Measurements from ENCODE around the gene PAQR4. TPM values are rescaled to one million over a fixed set of nuclear protein-coding genes. Genes with fewer than 3 reads are reported as not detected.

PAQR4 gene
- total and polyA plus RNA-seq, 10 of the 15 experiments (the other 5 are each of a cell fraction or from before 2014, with no cell fraction given): 0.39 to 31.8 (median 13.5) TPM

DNA sequence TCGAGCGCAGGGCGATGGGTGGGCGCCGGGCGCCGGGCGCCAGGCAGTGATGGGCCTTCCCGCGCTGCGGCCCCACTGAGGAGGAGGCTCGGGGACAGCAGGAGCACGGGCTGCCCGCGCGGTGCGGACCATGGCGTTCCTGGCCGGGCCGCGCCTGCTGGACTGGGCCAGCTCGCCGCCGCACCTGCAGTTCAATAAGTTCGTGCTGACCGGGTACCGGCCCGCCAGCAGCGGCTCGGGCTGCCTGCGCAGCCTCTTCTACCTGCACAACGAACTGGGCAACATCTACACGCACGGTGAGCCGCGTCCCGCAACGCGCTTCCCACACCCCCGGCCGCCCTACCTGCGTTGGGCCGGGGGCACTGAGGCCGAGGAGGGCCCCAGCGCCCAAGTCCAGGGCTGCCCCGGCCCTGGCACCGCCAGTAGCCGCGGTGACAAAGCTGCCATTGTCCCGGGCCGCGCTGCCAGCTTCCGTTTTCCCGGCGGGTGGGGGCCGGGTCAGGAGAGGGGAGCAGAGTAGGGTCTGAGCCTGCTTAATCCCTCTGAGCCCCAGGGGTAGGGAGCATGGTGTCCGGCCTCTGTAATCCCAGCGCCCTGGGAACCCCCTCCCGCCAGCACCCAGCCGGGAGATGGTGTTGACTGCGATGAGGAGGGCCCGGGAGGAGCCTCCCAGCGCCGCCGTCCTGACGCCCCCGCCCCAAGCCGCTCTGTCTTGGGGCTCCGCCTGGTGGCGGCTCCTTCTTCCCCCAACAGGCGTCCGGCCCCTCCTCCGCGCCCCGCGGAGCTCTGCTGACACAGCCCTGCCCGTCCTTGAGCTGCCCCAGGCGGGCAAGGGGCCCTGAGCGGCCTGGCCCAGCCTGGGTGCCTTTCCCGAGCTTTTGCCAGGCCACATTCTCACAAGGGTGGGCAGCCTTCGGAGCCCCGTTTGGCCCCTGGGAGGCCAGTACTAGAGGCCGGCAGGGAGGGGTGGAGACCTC is 685 bp downstream of the PAQR4 start:
- Histone ChIP-seq H3K27me3 (replicated peaks in 1 of 2; ENCODE audit: control insufficient read depth in 2 of 2, insufficient read depth in 2 of 2, low read length in 1 of 2) (no peaks in the 10 kb centered on the region), H3K9ac (ENCODE audit: control insufficient read depth, insufficient read depth, low read length) (peak overlapping the region; percentile 80), H2AFZ (ENCODE audit: control insufficient read depth, low read depth, low read length) (peak overlapping the region; percentile 86), H3K36me3 (ENCODE audit: control insufficient read depth in 2 of 2, insufficient read depth in 2 of 2, low read length in 1 of 2) (peaks cover 4 to 12% of the 10 kb centered on the region in 2 experiments; a peak in 3 of 4 replicates), H4K20me1 (ENCODE audit: control insufficient read depth, insufficient read depth) (no peaks in the 10 kb centered on the region), H3K4me1 (ENCODE audit: control insufficient read depth, insufficient read depth, low read length) (peaks cover 24% of the 10 kb centered on the region), H3K9me3 (replicated peaks; ENCODE audit: control insufficient read depth, insufficient read depth, low read length) (no peaks in the 10 kb centered on the region), H3K27ac (ENCODE audit: control insufficient read depth, insufficient read depth) (peak overlapping the region; percentile 78), H3K4me3 (peak overlapping the region; percentile 91), H3K79me2 (ENCODE audit: control insufficient read depth, insufficient read depth, low read length) (peaks cover 16% of the 10 kb centered on the region), H3K4me2 (ENCODE audit: control insufficient read depth, insufficient read depth) (peak overlapping the region; percentile 84)
- intact Hi-C loops (cut with micrococcal nuclease; ENCODE audit: unreplicated experiment) (no loop called here), in situ Hi-C loops (cut with MboI) (no loop called here)
- RAD21 ChIA-PET (ENCODE audit: unreplicated experiment): interaction anchor here (0.6 to 1.7 kb wide), 5 partner anchors 11 to 130 kb away, joined by 3 to 6 read pairs (median 3); partner anchors contain the start of gene PKMYT1
- POLR2A ChIA-PET: interaction anchor here (1.0 to 2.0 kb wide), 2 partner anchors 11 kb away, joined by 3 to 18 read pairs; partner anchors contain the start of gene PKMYT1
- no TSS peak for BruUV-seq (replicated peaks)
- no peak for DNase-seq (ENCODE audit: low read depth, low spot score)
- FAIRE-seq: peak; percentile 52
- SMC1A ChIA-PET (ENCODE audit: uncharacterized antibody, unreplicated experiment): interaction anchor here (1.2 to 1.3 kb wide), 2 partner anchors 8 to 13 kb away, joined by 3 to 5 read pairs; no protein-coding TSS in a partner anchor
- CTCF ChIA-PET: interaction anchor here (0.6 to 1.6 kb wide), 13 partner anchors 9 to 102 kb away, joined by 3 to 13 read pairs (median 4); partner anchors contain the start of genes FLYWCH1 and PKMYT1
- peak; percentile 74 for ATAC-seq
- under 1% methylated on average over 66 of the region's 83 CpGs for WGBS (ENCODE audit: insufficient coverage, insufficient replicate concordance, low lambda C conversion rate, missing lambda C conversion rate)
- peak; percentile 26; the same call in 1 of the 2 replicates for TF ChIP-seq BACH1 (IDR thresholded peaks at IDR 0.05; ENCODE audit: borderline replicate concordance)
- TF ChIP-seq GATAD2B (conservative IDR thresholded peaks at IDR 0.05; ENCODE audit: low read depth): peak; percentile 17
- TF ChIP-seq SIN3A (IDR thresholded peaks at IDR 0.05; ENCODE audit: low read depth, low read length): peak; percentile 65; the same call in 1 of the 2 replicates
- peak; percentile 72; the same call in 1 of the 2 replicates for TF ChIP-seq SMARCA5 (IDR thresholded peaks at IDR 0.05)
- peak in 1 of 2 experiments; percentile 96; a peak in 2 of 3 replicates for TF ChIP-seq EGR1 (IDR thresholded peaks at IDR 0.05; ENCODE audit: borderline replicate concordance in 1 of 2, low read depth in 2 of 2, low read length in 2 of 2)
- 0 out of 2 replicates have a peak, but pooled peaks have one; percentile 34 for TF ChIP-seq YY1 (IDR thresholded peaks at IDR 0.05; ENCODE audit: low read depth, low read length)
- TF ChIP-seq BHLHE40 (IDR thresholded peaks at IDR 0.05; ENCODE audit: borderline replicate concordance in 1 of 2, low read depth in 2 of 2, low read length in 1 of 2): peak in 1 of 2 experiments; percentile 27; a peak in 1 of 4 replicates
- peak; percentile 17; the same call in 1 of the 2 replicates for TF ChIP-seq BCL11A (IDR thresholded peaks at IDR 0.05; ENCODE audit: low read depth, low read length)
- no peak for TF ChIP-seq CREM (IDR thresholded peaks at IDR 0.05; ENCODE audit: low read depth)
- no peak for TF ChIP-seq PAX5 (IDR thresholded peaks at IDR 0.05; ENCODE audit: borderline replicate concordance, low read depth, low read length)
- TF ChIP-seq POLR2A (IDR thresholded peaks at IDR 0.05; ENCODE audit: low read depth, low read length): peak; percentile 70; the same call in 1 of the 2 replicates
- TF ChIP-seq POU2F2 (IDR thresholded peaks at IDR 0.05; ENCODE audit: borderline replicate concordance, low read depth, low read length): 0 out of 3 replicates have a peak, but pooled peaks have one; percentile 6
- TF ChIP-seq, protein P1, sequence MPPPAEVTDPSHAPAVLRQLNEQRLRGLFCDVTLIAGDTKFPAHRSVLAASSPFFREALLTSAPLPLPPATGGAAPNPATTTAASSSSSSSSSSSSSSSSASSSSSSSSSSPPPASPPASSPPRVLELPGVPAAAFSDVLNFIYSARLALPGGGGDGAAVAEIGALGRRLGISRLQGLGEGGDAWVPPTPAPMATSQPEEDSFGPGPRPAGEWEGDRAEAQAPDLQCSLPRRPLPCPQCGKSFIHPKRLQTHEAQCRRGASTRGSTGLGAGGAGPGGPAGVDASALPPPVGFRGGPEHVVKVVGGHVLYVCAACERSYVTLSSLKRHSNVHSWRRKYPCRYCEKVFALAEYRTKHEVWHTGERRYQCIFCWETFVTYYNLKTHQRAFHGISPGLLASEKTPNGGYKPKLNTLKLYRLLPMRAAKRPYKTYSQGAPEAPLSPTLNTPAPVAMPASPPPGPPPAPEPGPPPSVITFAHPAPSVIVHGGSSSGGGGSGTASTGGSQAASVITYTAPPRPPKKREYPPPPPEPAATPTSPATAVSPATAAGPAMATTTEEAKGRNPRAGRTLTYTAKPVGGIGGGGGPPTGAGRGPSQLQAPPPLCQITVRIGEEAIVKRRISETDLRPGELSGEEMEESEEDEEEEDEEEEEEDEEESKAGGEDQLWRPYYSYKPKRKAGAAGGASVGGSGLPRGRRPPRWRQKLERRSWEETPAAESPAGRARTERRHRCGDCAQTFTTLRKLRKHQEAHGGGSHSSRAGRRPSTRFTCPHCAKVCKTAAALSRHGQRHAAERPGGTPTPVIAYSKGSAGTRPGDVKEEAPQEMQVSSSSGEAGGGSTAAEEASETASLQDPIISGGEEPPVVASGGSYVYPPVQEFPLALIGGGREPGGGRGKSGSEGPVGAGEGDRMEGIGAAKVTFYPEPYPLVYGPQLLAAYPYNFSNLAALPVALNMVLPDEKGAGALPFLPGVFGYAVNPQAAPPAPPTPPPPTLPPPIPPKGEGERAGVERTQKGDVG (CRISPR knock-in tag; IDR thresholded peaks at IDR 0.05): no peak
- peak; percentile 33 for TF ChIP-seq NR2F1 (conservative IDR thresholded peaks at IDR 0.05)
- TF ChIP-seq, protein P2, sequence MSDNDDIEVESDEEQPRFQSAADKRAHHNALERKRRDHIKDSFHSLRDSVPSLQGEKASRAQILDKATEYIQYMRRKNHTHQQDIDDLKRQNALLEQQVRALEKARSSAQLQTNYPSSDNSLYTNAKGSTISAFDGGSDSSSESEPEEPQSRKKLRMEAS (IDR thresholded peaks at IDR 0.05; ENCODE audit: low read depth, low read length): 0 out of 2 replicates have a peak, but pooled peaks have one; percentile 6
- TF ChIP-seq RAD21 (IDR thresholded peaks at IDR 0.05; ENCODE audit: insufficient read depth, low read depth, low read length): 0 out of 2 replicates have a peak, but pooled peaks have one; percentile 23
- TF ChIP-seq, protein P3, sequence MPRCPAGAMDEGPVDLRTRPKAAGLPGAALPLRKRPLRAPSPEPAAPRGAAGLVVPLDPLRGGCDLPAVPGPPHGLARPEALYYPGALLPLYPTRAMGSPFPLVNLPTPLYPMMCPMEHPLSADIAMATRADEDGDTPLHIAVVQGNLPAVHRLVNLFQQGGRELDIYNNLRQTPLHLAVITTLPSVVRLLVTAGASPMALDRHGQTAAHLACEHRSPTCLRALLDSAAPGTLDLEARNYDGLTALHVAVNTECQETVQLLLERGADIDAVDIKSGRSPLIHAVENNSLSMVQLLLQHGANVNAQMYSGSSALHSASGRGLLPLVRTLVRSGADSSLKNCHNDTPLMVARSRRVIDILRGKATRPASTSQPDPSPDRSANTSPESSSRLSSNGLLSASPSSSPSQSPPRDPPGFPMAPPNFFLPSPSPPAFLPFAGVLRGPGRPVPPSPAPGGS (IDR thresholded peaks at IDR 0.05; ENCODE audit: borderline replicate concordance, insufficient read depth, low read depth, low read length, poor library complexity, severe bottlenecking): peak; percentile 54
